ENCODE results near the gene C17orf100. TPM values are rescaled to one million over a fixed set of nuclear protein-coding genes. Genes with fewer than 3 reads are reported as not detected.

C17orf100 gene
- total RNA-seq, 2 experiments from 2014 or later, result 2.4 to 5.2 TPM

GRCh38 chr17:6701719-6702118 is 50.2 kb downstream of the C17orf100 start:
- H3K36me3 ChIP-seq (ENCODE audit: insufficient read depth, low read length), result no peaks in the 10 kb centered on the region
- DNase-seq (ENCODE audit: low spot score), result peak; percentile 53
- POLR2A ChIA-PET, result no interaction called here
- CTCF ChIA-PET (ENCODE audit: unreplicated experiment), result no interaction called here
- H3K9me2 ChIP-seq (ENCODE audit: insufficient read depth, low read length), result no peaks in the 10 kb centered on the region
- no peak overlapping the region for H3K4me2 ChIP-seq (ENCODE audit: low read length)
- no peak overlapping the region for H3K27ac ChIP-seq (ENCODE audit: low read depth, low read length, poor library complexity, severe bottlenecking)
- no peak overlapping the region for H3K4me3 ChIP-seq (ENCODE audit: low read depth, low read length, poor library complexity, severe bottlenecking)
- no peaks in the 10 kb centered on the region for H3K79me2 ChIP-seq (ENCODE audit: insufficient read depth, low read depth, low read length)
- 0 out of 2 replicates have a peak overlapping the region, but pooled peaks have one; percentile 10 for H2AFZ ChIP-seq (ENCODE audit: low read length)
- TF ChIP-seq, protein P1, sequence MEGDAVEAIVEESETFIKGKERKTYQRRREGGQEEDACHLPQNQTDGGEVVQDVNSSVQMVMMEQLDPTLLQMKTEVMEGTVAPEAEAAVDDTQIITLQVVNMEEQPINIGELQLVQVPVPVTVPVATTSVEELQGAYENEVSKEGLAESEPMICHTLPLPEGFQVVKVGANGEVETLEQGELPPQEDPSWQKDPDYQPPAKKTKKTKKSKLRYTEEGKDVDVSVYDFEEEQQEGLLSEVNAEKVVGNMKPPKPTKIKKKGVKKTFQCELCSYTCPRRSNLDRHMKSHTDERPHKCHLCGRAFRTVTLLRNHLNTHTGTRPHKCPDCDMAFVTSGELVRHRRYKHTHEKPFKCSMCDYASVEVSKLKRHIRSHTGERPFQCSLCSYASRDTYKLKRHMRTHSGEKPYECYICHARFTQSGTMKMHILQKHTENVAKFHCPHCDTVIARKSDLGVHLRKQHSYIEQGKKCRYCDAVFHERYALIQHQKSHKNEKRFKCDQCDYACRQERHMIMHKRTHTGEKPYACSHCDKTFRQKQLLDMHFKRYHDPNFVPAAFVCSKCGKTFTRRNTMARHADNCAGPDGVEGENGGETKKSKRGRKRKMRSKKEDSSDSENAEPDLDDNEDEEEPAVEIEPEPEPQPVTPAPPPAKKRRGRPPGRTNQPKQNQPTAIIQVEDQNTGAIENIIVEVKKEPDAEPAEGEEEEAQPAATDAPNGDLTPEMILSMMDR (conservative IDR thresholded peaks at IDR 0.05; ENCODE audit: low read length), result peak; percentile 72
- no peak for TF ChIP-seq EZH2phosphoT487 (IDR thresholded peaks at IDR 0.05; ENCODE audit: borderline replicate concordance, low read depth, low read length)
- H3K9me3 ChIP-seq (ENCODE audit: low read length), result no peaks in the 10 kb centered on the region
- no TSS peak for BruUV-seq (replicated peaks)
- H4K20me1 ChIP-seq (ENCODE audit: insufficient read depth, low read length), result no peaks in the 10 kb centered on the region
- no peaks in the 10 kb centered on the region for H3K4me1 ChIP-seq (ENCODE audit: insufficient read depth, low read length, poor library complexity, severe bottlenecking)
- intact Hi-C loops (cut with micrococcal nuclease; ENCODE audit: unreplicated experiment), result no loop called here

- H3K36me3 ChIP-seq (ENCODE audit: insufficient read depth, low read length), result no peaks in the 10 kb centered on the region
- H3K4me1 ChIP-seq (ENCODE audit: insufficient read depth, low read length, poor library complexity, severe bottlenecking), result no peaks in the 10 kb centered on the region
- no peaks in the 10 kb centered on the region for H3K79me2 ChIP-seq (ENCODE audit: insufficient read depth, low read depth, low read length)
- no peak overlapping the region for H3K4me3 ChIP-seq (ENCODE audit: low read depth, low read length, poor library complexity, severe bottlenecking)
- no peaks in the 10 kb centered on the region for H3K9me2 ChIP-seq (ENCODE audit: insufficient read depth, low read length)
- no peaks in the 10 kb centered on the region for H3K9me3 ChIP-seq (ENCODE audit: low read length)
- TF ChIP-seq EZH2phosphoT487 (IDR thresholded peaks at IDR 0.05; ENCODE audit: borderline replicate concordance, low read depth, low read length), result no peak
- TF ChIP-seq, protein P1 (conservative IDR thresholded peaks at IDR 0.05; ENCODE audit: low read length), result no peak
- no peak overlapping the region for H3K27ac ChIP-seq (ENCODE audit: low read depth, low read length, poor library complexity, severe bottlenecking)
- H3K4me2 ChIP-seq (ENCODE audit: low read length), result no peak overlapping the region
- no peak overlapping the region for H2AFZ ChIP-seq (ENCODE audit: low read length)
- H4K20me1 ChIP-seq (ENCODE audit: insufficient read depth, low read length), result no peaks in the 10 kb centered on the region
- CTCF ChIA-PET (ENCODE audit: unreplicated experiment), result no interaction called here
- no TSS peak for BruUV-seq (replicated peaks)
- intact Hi-C loops (cut with micrococcal nuclease; ENCODE audit: unreplicated experiment), result no loop called here
- POLR2A ChIA-PET, result no interaction called here
- DNase-seq (ENCODE audit: low spot score), result no peak
Observed at GRCh38 chr17:6702567-6703215, 51.1 kb downstream of the C17orf100 start.

Small RNA genes lying within 50 kb of the gene (microRNA-seq; reads per million reads assigned to microRNA genes)
- gene MIR4520-1 (ENCODE audit: borderline replicate concordance), result not detected
- not detected for gene MIR4520-2 (ENCODE audit: borderline replicate concordance)

Small RNA genes lying within 50 kb of the gene (small RNA-seq; reads per million reads assigned to genes)
- gene MIR4520-1, result not detected

Other genes starting within 250 kb of the C17orf100 start
- not detected in 2 replicates for gene AIPL1, start 216.6 kb upstream of the C17orf100 start, total RNA-seq (2014; rRNA removed; shearing (Covaris generic))
- not detected in 2 replicates for gene AIPL1, start 216.6 kb upstream of the C17orf100 start, total RNA-seq (2022)
- 34.5 and 39.4 TPM in 2 replicates for gene PIMREG, start 207.3 kb upstream of the C17orf100 start, total RNA-seq (2014; rRNA removed; shearing (Covaris generic))
- gene PIMREG, start 207.3 kb upstream of the C17orf100 start, total RNA-seq (2022), result 22.7 and 31.0 TPM in 2 replicates
- 0.76 and 1.2 TPM in 2 replicates for gene PITPNM3, start 95.2 kb upstream of the C17orf100 start, total RNA-seq (2014; rRNA removed; shearing (Covaris generic))
- gene PITPNM3, start 95.2 kb upstream of the C17orf100 start, total RNA-seq (2022), result 1.2 and 1.6 TPM in 2 replicates
- gene KIAA0753, start 11.1 kb upstream of the C17orf100 start, total RNA-seq (2014; rRNA removed; shearing (Covaris generic)), result 18.9 and 20.8 TPM in 2 replicates
- 26.0 and 29.8 TPM in 2 replicates for gene KIAA0753, start 11.1 kb upstream of the C17orf100 start, total RNA-seq (2022)
- 52.8 and 63.7 TPM in 2 replicates for gene TXNDC17, start 10.7 kb upstream of the C17orf100 start, total RNA-seq (2014; rRNA removed; shearing (Covaris generic))
- 63.5 and 81.4 TPM in 2 replicates for gene TXNDC17, start 10.7 kb upstream of the C17orf100 start, total RNA-seq (2022)
- gene MED31, start 157 bp upstream of the C17orf100 start, total RNA-seq (2014; rRNA removed; shearing (Covaris generic)), result 11.6 and 14.6 TPM in 2 replicates
- 21.7 and 25.2 TPM in 2 replicates for gene MED31, start 157 bp upstream of the C17orf100 start, total RNA-seq (2022)
- not detected in 2 replicates for gene SLC13A5, start 61.6 kb downstream of the C17orf100 start, total RNA-seq (2014; rRNA removed; shearing (Covaris generic))
- gene SLC13A5, start 61.6 kb downstream of the C17orf100 start, total RNA-seq (2022), result not detected in 2 replicates
- gene XAF1, start 104.3 kb downstream of the C17orf100 start, total RNA-seq (2014; rRNA removed; shearing (Covaris generic)), result 0.38 and 0.77 TPM in 2 replicates
- gene XAF1, start 104.3 kb downstream of the C17orf100 start, total RNA-seq (2022), result 0.46 TPM in 1 of 2 replicates, not detected in the other
- gene FBXO39, start 124.5 kb downstream of the C17orf100 start, total RNA-seq (2014; rRNA removed; shearing (Covaris generic)), result not detected in 2 replicates
- gene FBXO39, start 124.5 kb downstream of the C17orf100 start, total RNA-seq (2022), result not detected in 2 replicates
- not detected in 2 replicates for gene TEKT1, start 180.0 kb downstream of the C17orf100 start, total RNA-seq (2014; rRNA removed; shearing (Covaris generic))
- not detected in 2 replicates for gene TEKT1, start 180.0 kb downstream of the C17orf100 start, total RNA-seq (2022)